GM08714 (cell line): Measurements from ENCODE around the gene TEAD4.

Source experiments
- H3K4me3 ChIP-seq: fragments of 200-500 bp; sonication (Bioruptor generic); 2 replicates; pipeline ENCODE4 v1.5.1; 2014; ENCODE audit warnings: mild to moderate bottlenecking, low read length, inconsistent platforms
- ZNF274 ChIP-seq: IDR thresholded peaks from 2 replicates; pipeline ENCODE4 v1.6.1; 2012; ENCODE audit warnings: mild to moderate bottlenecking, low read depth, low read length

TEAD4 gene

GRCh38 chr12:3020399-3020798 is 61.2 kb downstream of the TEAD4 start:
- TF ChIP-seq ZNF274 = no peak
- no peak overlapping the region for H3K4me3 ChIP-seq

- no peak for TF ChIP-seq ZNF274
- no peak overlapping the region for H3K4me3 ChIP-seq
Observed at GRCh38 chr12:3020850-3021435, 61.7 kb downstream of the TEAD4 start.

GRCh38 chr12:3022411-3022810 is 63.2 kb downstream of the TEAD4 start:
- no peak overlapping the region for H3K4me3 ChIP-seq
- TF ChIP-seq ZNF274 = no peak

GRCh38 chr12:3022961-3023360 is 63.8 kb downstream of the TEAD4 start:
- no peak overlapping the region for H3K4me3 ChIP-seq
- no peak for TF ChIP-seq ZNF274

GRCh38 chr12:3028108-3028507 is 68.9 kb downstream of the TEAD4 start:
- no peak overlapping the region for H3K4me3 ChIP-seq
- no peak for TF ChIP-seq ZNF274

GRCh38 chr12:3030821-3031429 is 71.7 kb downstream of the TEAD4 start:
- TF ChIP-seq ZNF274 = no peak
- H3K4me3 ChIP-seq = no peak overlapping the region

GRCh38 chr12:3032161-3032560 is 73.0 kb downstream of the TEAD4 start:
- TF ChIP-seq ZNF274 = no peak
- no peak overlapping the region for H3K4me3 ChIP-seq

GRCh38 chr12:3032770-3033538 is 73.8 kb downstream of the TEAD4 start:
- no peak for TF ChIP-seq ZNF274
- no peak overlapping the region for H3K4me3 ChIP-seq

- H3K4me3 ChIP-seq = no peak overlapping the region
- TF ChIP-seq ZNF274 = no peak
Observed at GRCh38 chr12:3033539-3033867, 74.3 kb downstream of the TEAD4 start.

GRCh38 chr12:3034067-3034750 is 75.0 kb downstream of the TEAD4 start:
- H3K4me3 ChIP-seq = no peak overlapping the region
- TF ChIP-seq ZNF274 = no peak

- TF ChIP-seq ZNF274 = no peak
- H3K4me3 ChIP-seq = no peak overlapping the region
Observed at GRCh38 chr12:3035171-3035570, 76.0 kb downstream of the TEAD4 start.

- TF ChIP-seq ZNF274 = no peak
- no peak overlapping the region for H3K4me3 ChIP-seq
Observed at GRCh38 chr12:3035815-3036702, 76.9 kb downstream of the TEAD4 start.

GRCh38 chr12:3036901-3037600 is 77.9 kb downstream of the TEAD4 start:
- H3K4me3 ChIP-seq = no peak overlapping the region
- TF ChIP-seq ZNF274 = no peak
